HepG2 (cell line): ENCODE results near the gene FSTL1. TPM values are rescaled to one million over a fixed set of nuclear protein-coding genes. Genes with fewer than 3 reads are reported as not detected.

ENCODE experiments used
- ATF7-NPFF ChIP-seq: sonication (generic); formaldehyde crosslinking; IDR thresholded peaks from 2 replicates; pipeline ENCODE4 v1.8.1; 2023; ENCODE audit warnings: mild to moderate bottlenecking, low read depth, missing genetic modification reagents, moderate library complexity
- CENPBD1 ChIP-seq: sonication (generic); formaldehyde crosslinking; IDR thresholded peaks from 2 replicates; pipeline ENCODE4 v1.8.0; 2022; ENCODE audit warnings: missing genetic modification reagents, low read depth, mild to moderate bottlenecking, borderline replicate concordance
- HMG20A ChIP-seq: IDR thresholded peaks from 2 replicates; pipeline ENCODE4 v1.6.1; 2016; ENCODE audit warnings: borderline replicate concordance
- HNRNPH1 ChIP-seq: fragments of 200-400 bp; formaldehyde crosslinking; optimal IDR thresholded peaks from 2 replicates; pipeline ENCODE3; 2017; ENCODE audit warnings: mild to moderate bottlenecking, low read depth, low read length
- PHF21A ChIP-seq: sonication (generic); formaldehyde crosslinking; IDR thresholded peaks from 2 replicates; pipeline ENCODE4 v1.5.0; 2020; ENCODE audit warnings: mild to moderate bottlenecking, missing genetic modification reagents
- SNAPC5 ChIP-seq: sonication (generic); formaldehyde crosslinking; IDR thresholded peaks from 2 replicates; pipeline ENCODE4 v1.8.1; 2023; ENCODE audit warnings: mild to moderate bottlenecking, missing genetic modification reagents, borderline replicate concordance
- TFAP4 ChIP-seq: sonication (generic); IDR thresholded peaks from 2 replicates; pipeline ENCODE4 v1.6.1; 2016; ENCODE audit warnings: low read depth, borderline replicate concordance
- polyA plus RNA-seq, 8 experiments: library from polyadenylated mRNA; depleted of rRNA in 3 of 8; stranded (reverse) in 7 of 8; unstranded in 1 of 8; fragments of >200 nt; fragmentation: Illumina TruSeq in 4 of 8; extraction: Trizol in 4 of 8; gene quantifications; 2 replicates each; pipeline versions ENCODE4 v1.2.1 to v1.2.3, GENCODE V29; 2011 to 2016; ENCODE audit warnings: low read depth in 4 of 8, missing spikeins in 1 of 8, mixed read lengths in 1 of 8; ENCODE audit not compliant: insufficient read depth in 1 of 8
- total RNA-seq, 5 experiments: library from RNA; depleted of rRNA; stranded (reverse); fragments of >200 nt; fragmentation: Illumina TruSeq; extraction: Trizol; gene quantifications; 2 replicates each; pipeline ENCODE4 v1.2.3, GENCODE V29; 2016; ENCODE audit warnings: low read depth in 1 of 5
- TF ChIP-seq, protein P1 (sequence below): sonication (generic); formaldehyde crosslinking; IDR thresholded peaks from 2 replicates; pipeline ENCODE4 v1.5.0; 2020; ENCODE audit warnings: mild to moderate bottlenecking, missing genetic modification reagents, borderline replicate concordance
- TF ChIP-seq, protein P2 (sequence below): sonication (generic); formaldehyde crosslinking; IDR thresholded peaks from 2 replicates; pipeline ENCODE4 v1.4.0; 2020; ENCODE audit warnings: mild to moderate bottlenecking, missing genetic modification reagents
- TF ChIP-seq, protein P3 (sequence below): sonication (generic); formaldehyde crosslinking; IDR thresholded peaks from 2 replicates; pipeline ENCODE4 v1.8.0; 2022; ENCODE audit warnings: mild to moderate bottlenecking, missing genetic modification reagents
- TF ChIP-seq, protein P4 (sequence below): sonication (generic); formaldehyde crosslinking; conservative IDR thresholded peaks from 2 replicates; pipeline ENCODE4 v1.8.0; 2022; ENCODE audit warnings: low read depth, missing genetic modification reagents

The FSTL1 gene
- total and polyA plus RNA-seq, 2 of the 13 experiments (the other 11 are each of a cell fraction or from before 2014, with no cell fraction given): 0.07 to 0.29 TPM

DNA sequence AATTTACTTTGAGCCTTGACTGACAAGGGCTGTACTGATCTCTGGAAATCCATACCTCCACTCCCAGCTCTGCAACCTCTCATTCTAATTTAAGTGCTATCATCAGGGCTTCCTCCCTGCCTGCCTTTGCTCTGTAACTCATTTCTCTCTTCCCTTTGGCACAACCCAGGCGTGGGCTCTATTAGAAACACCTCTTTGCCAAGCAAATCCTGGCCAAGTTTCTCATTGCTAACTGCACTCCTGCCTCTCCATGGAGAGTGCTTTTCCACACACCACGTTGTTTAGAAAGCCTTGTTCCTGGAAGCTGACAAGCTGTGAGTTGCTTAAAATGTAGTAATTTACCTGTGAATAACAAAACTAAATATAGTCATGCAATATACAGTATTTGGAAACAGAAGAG, 20.1 kb upstream of the FSTL1 start (continued):
- TF ChIP-seq, protein P1, sequence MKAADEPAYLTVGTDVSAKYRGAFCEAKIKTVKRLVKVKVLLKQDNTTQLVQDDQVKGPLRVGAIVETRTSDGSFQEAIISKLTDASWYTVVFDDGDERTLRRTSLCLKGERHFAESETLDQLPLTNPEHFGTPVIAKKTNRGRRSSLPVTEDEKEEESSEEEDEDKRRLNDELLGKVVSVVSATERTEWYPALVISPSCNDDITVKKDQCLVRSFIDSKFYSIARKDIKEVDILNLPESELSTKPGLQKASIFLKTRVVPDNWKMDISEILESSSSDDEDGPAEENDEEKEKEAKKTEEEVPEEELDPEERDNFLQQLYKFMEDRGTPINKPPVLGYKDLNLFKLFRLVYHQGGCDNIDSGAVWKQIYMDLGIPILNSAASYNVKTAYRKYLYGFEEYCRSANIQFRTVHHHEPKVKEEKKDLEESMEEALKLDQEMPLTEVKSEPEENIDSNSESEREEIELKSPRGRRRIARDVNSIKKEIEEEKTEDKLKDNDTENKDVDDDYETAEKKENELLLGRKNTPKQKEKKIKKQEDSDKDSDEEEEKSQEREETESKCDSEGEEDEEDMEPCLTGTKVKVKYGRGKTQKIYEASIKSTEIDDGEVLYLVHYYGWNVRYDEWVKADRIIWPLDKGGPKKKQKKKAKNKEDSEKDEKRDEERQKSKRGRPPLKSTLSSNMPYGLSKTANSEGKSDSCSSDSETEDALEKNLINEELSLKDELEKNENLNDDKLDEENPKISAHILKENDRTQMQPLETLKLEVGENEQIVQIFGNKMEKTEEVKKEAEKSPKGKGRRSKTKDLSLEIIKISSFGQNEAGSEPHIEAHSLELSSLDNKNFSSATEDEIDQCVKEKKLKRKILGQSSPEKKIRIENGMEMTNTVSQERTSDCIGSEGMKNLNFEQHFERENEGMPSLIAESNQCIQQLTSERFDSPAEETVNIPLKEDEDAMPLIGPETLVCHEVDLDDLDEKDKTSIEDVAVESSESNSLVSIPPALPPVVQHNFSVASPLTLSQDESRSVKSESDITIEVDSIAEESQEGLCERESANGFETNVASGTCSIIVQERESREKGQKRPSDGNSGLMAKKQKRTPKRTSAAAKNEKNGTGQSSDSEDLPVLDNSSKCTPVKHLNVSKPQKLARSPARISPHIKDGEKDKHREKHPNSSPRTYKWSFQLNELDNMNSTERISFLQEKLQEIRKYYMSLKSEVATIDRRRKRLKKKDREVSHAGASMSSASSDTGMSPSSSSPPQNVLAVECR (CRISPR knock-in tag): no peak
- TF ChIP-seq TFAP4 (no peak), PHF21A (CRISPR knock-in tag) (no peak), HMG20A (no peak), SNAPC5 (no peak), ATF7-NPFF (CRISPR knock-in tag) (no peak), HNRNPH1 (no peak), CENPBD1 (CRISPR knock-in tag) (no peak)
- TF ChIP-seq, protein P2, sequence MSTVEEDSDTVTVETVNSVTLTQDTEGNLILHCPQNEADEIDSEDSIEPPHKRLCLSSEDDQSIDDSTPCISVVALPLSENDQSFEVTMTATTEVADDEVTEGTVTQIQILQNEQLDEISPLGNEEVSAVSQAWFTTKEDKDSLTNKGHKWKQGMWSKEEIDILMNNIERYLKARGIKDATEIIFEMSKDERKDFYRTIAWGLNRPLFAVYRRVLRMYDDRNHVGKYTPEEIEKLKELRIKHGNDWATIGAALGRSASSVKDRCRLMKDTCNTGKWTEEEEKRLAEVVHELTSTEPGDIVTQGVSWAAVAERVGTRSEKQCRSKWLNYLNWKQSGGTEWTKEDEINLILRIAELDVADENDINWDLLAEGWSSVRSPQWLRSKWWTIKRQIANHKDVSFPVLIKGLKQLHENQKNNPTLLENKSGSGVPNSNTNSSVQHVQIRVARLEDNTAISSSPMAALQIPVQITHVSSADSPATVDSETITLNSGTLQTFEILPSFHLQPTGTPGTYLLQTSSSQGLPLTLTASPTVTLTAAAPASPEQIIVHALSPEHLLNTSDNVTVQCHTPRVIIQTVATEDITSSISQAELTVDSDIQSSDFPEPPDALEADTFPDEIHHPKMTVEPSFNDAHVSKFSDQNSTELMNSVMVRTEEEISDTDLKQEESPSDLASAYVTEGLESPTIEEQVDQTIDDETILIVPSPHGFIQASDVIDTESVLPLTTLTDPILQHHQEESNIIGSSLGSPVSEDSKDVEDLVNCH (CRISPR knock-in tag): no peak
- TF ChIP-seq, protein P3, sequence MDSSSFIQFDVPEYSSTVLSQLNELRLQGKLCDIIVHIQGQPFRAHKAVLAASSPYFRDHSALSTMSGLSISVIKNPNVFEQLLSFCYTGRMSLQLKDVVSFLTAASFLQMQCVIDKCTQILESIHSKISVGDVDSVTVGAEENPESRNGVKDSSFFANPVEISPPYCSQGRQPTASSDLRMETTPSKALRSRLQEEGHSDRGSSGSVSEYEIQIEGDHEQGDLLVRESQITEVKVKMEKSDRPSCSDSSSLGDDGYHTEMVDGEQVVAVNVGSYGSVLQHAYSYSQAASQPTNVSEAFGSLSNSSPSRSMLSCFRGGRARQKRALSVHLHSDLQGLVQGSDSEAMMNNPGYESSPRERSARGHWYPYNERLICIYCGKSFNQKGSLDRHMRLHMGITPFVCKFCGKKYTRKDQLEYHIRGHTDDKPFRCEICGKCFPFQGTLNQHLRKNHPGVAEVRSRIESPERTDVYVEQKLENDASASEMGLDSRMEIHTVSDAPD (CRISPR knock-in tag): no peak
- TF ChIP-seq, protein P4, sequence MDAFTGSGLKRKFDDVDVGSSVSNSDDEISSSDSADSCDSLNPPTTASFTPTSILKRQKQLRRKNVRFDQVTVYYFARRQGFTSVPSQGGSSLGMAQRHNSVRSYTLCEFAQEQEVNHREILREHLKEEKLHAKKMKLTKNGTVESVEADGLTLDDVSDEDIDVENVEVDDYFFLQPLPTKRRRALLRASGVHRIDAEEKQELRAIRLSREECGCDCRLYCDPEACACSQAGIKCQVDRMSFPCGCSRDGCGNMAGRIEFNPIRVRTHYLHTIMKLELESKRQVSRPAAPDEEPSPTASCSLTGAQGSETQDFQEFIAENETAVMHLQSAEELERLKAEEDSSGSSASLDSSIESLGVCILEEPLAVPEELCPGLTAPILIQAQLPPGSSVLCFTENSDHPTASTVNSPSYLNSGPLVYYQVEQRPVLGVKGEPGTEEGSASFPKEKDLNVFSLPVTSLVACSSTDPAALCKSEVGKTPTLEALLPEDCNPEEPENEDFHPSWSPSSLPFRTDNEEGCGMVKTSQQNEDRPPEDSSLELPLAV (CRISPR knock-in tag): no peak
